22Rv1 (cell line): ENCODE data around the gene RASA3.
"Not testable (repeated sequence)": the region's sequence is repeated elsewhere in the genome, so short reads cannot be mapped to it uniquely, and the experiment has no call there.

Experiments
- H3K27ac ChIP-seq: fragments of 450-650 bp; 2 replicates; pipeline ENCODE4 v1.5.1; 2017
- CTCF ChIP-seq: fragments of 450-650 bp; IDR thresholded peaks from 2 replicates; pipeline ENCODE4 v1.5.1; 2017; ENCODE audit warnings: mild to moderate bottlenecking
- ZFX ChIP-seq: fragments of 450-650 bp; IDR thresholded peaks from 2 replicates; pipeline ENCODE4 v1.6.1; 2017; ENCODE audit warnings: antibody characterized with exemption, borderline replicate concordance

The RASA3 gene

GRCh38 chr13:114118086-114118485 lies 14.3 kb downstream of the RASA3 start:
- H3K27ac ChIP-seq, result no peak overlapping the region
- TF ChIP-seq CTCF, result no peak
- TF ChIP-seq ZFX, result no peak

- H3K27ac ChIP-seq, result not testable (repeated sequence)
These were observed 15.0 kb downstream of the RASA3 start for GRCh38 chr13:114117341-114117874.

GRCh38 chr13:114116734-114117133 lies 15.7 kb downstream of the RASA3 start:
- no peak for TF ChIP-seq CTCF
- no peak overlapping the region for H3K27ac ChIP-seq

- H3K27ac ChIP-seq, result no peak overlapping the region
- TF ChIP-seq ZFX (no peak), CTCF (no peak)
These were observed 16.6 kb downstream of the RASA3 start for GRCh38 chr13:114115796-114116195.

- H3K27ac ChIP-seq, result no peak overlapping the region
- TF ChIP-seq CTCF (no peak), ZFX (no peak)
These were observed 17.2 kb downstream of the RASA3 start for GRCh38 chr13:114115191-114115671.

- not testable (repeated sequence) for H3K27ac ChIP-seq
These were observed 17.8 kb downstream of the RASA3 start for GRCh38 chr13:114114666-114115065.

- TF ChIP-seq CTCF (no peak), ZFX (no peak)
- no peak overlapping the region for H3K27ac ChIP-seq
These were observed 18.3 kb downstream of the RASA3 start for GRCh38 chr13:114114006-114114640.

- not testable (repeated sequence) for H3K27ac ChIP-seq
These were observed 19.0 kb downstream of the RASA3 start for GRCh38 chr13:114113395-114113794.

- no peak overlapping the region for H3K27ac ChIP-seq
- TF ChIP-seq ZFX (no peak), CTCF (no peak)
These were observed 19.5 kb downstream of the RASA3 start for GRCh38 chr13:114112826-114113322.
